GM19395 (cell line): Measurements from ENCODE around the gene TBL1Y.
"Not testable (repeated sequence)": the region's sequence is repeated elsewhere in the genome, so short reads cannot be mapped to it uniquely, and the experiment has no call there.

ENCODE experiments used
- ATAC-seq: cut with Tn5 transposase; IDR thresholded peaks from one replicate; pipeline ENCODE4 v1.9.1; 2021; ENCODE audit warnings: mild to moderate bottlenecking, moderate library complexity; ENCODE audit not compliant: unreplicated experiment

TBL1Y gene

GRCh38 chrY:7078725-7079124 is 168.2 kb downstream of the TBL1Y start:
- ATAC-seq, result no peak

- not testable (repeated sequence) for ATAC-seq
Observed at GRCh38 chrY:7080548-7080947, 170.1 kb downstream of the TBL1Y start.

GRCh38 chrY:7085606-7086005 is 175.1 kb downstream of the TBL1Y start:
- ATAC-seq, result no peak

- ATAC-seq, result no peak
Observed at GRCh38 chrY:7092836-7093235, 182.3 kb downstream of the TBL1Y start.

GRCh38 chrY:7094365-7094764 is 183.9 kb downstream of the TBL1Y start:
- no peak for ATAC-seq

GRCh38 chrY:7097021-7097420 is 186.5 kb downstream of the TBL1Y start:
- no peak for ATAC-seq

- ATAC-seq, result no peak
Observed at GRCh38 chrY:7099742-7100141, 189.2 kb downstream of the TBL1Y start.

- ATAC-seq, result no peak
Observed at GRCh38 chrY:7102680-7103079, 192.2 kb downstream of the TBL1Y start.

GRCh38 chrY:7107179-7107578 is 196.7 kb downstream of the TBL1Y start:
- ATAC-seq, result no peak

- ATAC-seq, result no peak
Observed at GRCh38 chrY:7110086-7110485, 199.6 kb downstream of the TBL1Y start.

- ATAC-seq, result no peak
Observed at GRCh38 chrY:7115871-7116270, 205.4 kb downstream of the TBL1Y start.

GRCh38 chrY:7122202-7122601 is 211.7 kb downstream of the TBL1Y start:
- no peak for ATAC-seq

- ATAC-seq, result no peak
Observed at GRCh38 chrY:7125136-7126056, 214.9 kb downstream of the TBL1Y start.

- no peak for ATAC-seq
Observed at GRCh38 chrY:7128211-7128610, 217.7 kb downstream of the TBL1Y start.
